Caco-2 (cell line): ENCODE measurements around the gene ENTPD2. TPM values are rescaled to one million over a fixed set of nuclear protein-coding genes. Genes with fewer than 3 reads are reported as not detected.

Experiments
- Bru-seq: library from RNA; stranded (reverse); fragments of 400-500 nt; gene quantifications from one replicate; lab custom pipeline; 2021; lab: Mats Ljungman, UMichigan
- BruChase-seq, 2 experiments: library from RNA; stranded (reverse); fragments of 400-500 nt; gene quantifications; one replicate each; lab custom pipeline; 2021; lab: Mats Ljungman, UMichigan
- BruUV-seq: library from RNA; stranded (reverse); fragments of 400-500 nt; replicated peaks from 2 replicates; lab custom pipeline; 2021; lab: Mats Ljungman, UMichigan
- CTCF ChIA-PET: fragments of 300-600 bp; sonication (Branson Sonifier 250); formaldehyde crosslinking; loops from one replicate; lab custom pipeline; 2022; ENCODE audit warnings: antibody characterized with exemption; lab: Charles Lee
- POLR2A ChIA-PET: fragments of 300-600 bp; sonication (Branson Sonifier 250); formaldehyde crosslinking; loops from one replicate; lab custom pipeline; 2022; ENCODE audit warnings: antibody characterized with exemption; lab: Charles Lee
- DNase-seq, 2 experiments: peaks; one replicate each; pipeline versions ENCODE4 v3.0.0 to v3.0.0-alpha.2; 2020 to 2022
- H3K27me3 ChIP-seq: replicated peaks from 2 replicates; pipeline ENCODE4 v1.6.0; 2011; ENCODE audit warnings: low read length; ENCODE audit not compliant: control insufficient read depth, insufficient read depth
- H3K36me3 ChIP-seq: 2 replicates; pipeline ENCODE4 v1.5.1; 2011; ENCODE audit warnings: low read length; ENCODE audit not compliant: control insufficient read depth, insufficient read depth
- H3K4me1 ChIP-seq: fragments of 250-450 bp; sonication (Bioruptor Pico); 2 replicates; pipeline ENCODE4 v1.5.1; 2020; ENCODE audit warnings: mild to moderate bottlenecking
- H3K4me3 ChIP-seq: 2 replicates; pipeline ENCODE4 v1.5.1; 2011; ENCODE audit warnings: low read depth, mild to moderate bottlenecking, control low read depth, low read length
- H3K9me3 ChIP-seq: fragments of 250-450 bp; sonication (Bioruptor Pico); 2 replicates; pipeline ENCODE4 v1.5.1; 2020; ENCODE audit warnings: mild to moderate bottlenecking, moderate library complexity
- H3K27ac Mint-ChIP-seq: one replicate; pipeline ENCODE4 v1.8.0; 2022; ENCODE audit warnings: mixed read lengths; ENCODE audit not compliant: unreplicated experiment
- H3K27me3 Mint-ChIP-seq: one replicate; pipeline ENCODE4 v1.8.0; 2022; ENCODE audit warnings: mixed read lengths; ENCODE audit not compliant: insufficient read depth, unreplicated experiment
- H3K36me3 Mint-ChIP-seq: one replicate; pipeline ENCODE4 v1.8.0; 2022; ENCODE audit warnings: mild to moderate bottlenecking, mixed read lengths; ENCODE audit not compliant: insufficient read depth, unreplicated experiment
- H3K4me1 Mint-ChIP-seq: one replicate; pipeline ENCODE4 v1.8.0; 2022; ENCODE audit warnings: low read depth, mixed read lengths; ENCODE audit not compliant: unreplicated experiment
- H3K4me3 Mint-ChIP-seq: one replicate; pipeline ENCODE4 v1.8.0; 2022; ENCODE audit warnings: mild to moderate bottlenecking, moderate library complexity, mixed read lengths; ENCODE audit not compliant: unreplicated experiment
- H3K9me3 Mint-ChIP-seq: one replicate; pipeline ENCODE4 v1.8.0; 2022; ENCODE audit warnings: mixed read lengths; ENCODE audit not compliant: unreplicated experiment
- intact Hi-C: fragments of 100-400 bp; cut with micrococcal nuclease; formaldehyde crosslinking; loops from one replicate; pipeline ENCODE4 v1.10.0; 2022; ENCODE audit not compliant: unreplicated experiment
- long read RNA-seq: library from polyadenylated mRNA; stranded (forward); transcript quantifications from one replicate; pipeline ENCODE4 v2.0.0, GENCODE V29; 2022
- total RNA-seq: library from RNA; stranded (reverse); gene quantifications from 2 replicates; pipeline ENCODE4 v1.2.3, GENCODE V29; 2022
- TF ChIP-seq, protein P1 (sequence below), 2 experiments: fragments of 200-600 bp in 1 of 2; IDR thresholded peaks; 1 replicate in 1 of 2; 2 replicates in 1 of 2; pipeline versions ENCODE4 v1.5.1 to v1.8.0; 2011 to 2022; ENCODE audit warnings: antibody characterized with exemption in 1 of 2, control low read depth in 1 of 2, inconsistent platforms in 1 of 2, low read depth in 1 of 2, low read length in 1 of 2, mild to moderate bottlenecking in 1 of 2, moderate library complexity in 1 of 2; ENCODE audit not compliant: insufficient read depth in 1 of 2, severe bottlenecking in 1 of 2, unreplicated experiment in 1 of 2

The ENTPD2 gene
- total RNA-seq (2.9 and 3.4 TPM in 2 replicates), Bru-seq, nascent RNA (percentile 20 among the genes with signal in this experiment), BruChase-seq, experiment 1, labeled RNA remaining after a 2-hour chase (percentile 25 among the genes with signal in this experiment), BruChase-seq, experiment 2, labeled RNA remaining after a 6-hour chase (percentile 36 among the genes with signal in this experiment)
- long read RNA-seq: 0 reads

DNA sequence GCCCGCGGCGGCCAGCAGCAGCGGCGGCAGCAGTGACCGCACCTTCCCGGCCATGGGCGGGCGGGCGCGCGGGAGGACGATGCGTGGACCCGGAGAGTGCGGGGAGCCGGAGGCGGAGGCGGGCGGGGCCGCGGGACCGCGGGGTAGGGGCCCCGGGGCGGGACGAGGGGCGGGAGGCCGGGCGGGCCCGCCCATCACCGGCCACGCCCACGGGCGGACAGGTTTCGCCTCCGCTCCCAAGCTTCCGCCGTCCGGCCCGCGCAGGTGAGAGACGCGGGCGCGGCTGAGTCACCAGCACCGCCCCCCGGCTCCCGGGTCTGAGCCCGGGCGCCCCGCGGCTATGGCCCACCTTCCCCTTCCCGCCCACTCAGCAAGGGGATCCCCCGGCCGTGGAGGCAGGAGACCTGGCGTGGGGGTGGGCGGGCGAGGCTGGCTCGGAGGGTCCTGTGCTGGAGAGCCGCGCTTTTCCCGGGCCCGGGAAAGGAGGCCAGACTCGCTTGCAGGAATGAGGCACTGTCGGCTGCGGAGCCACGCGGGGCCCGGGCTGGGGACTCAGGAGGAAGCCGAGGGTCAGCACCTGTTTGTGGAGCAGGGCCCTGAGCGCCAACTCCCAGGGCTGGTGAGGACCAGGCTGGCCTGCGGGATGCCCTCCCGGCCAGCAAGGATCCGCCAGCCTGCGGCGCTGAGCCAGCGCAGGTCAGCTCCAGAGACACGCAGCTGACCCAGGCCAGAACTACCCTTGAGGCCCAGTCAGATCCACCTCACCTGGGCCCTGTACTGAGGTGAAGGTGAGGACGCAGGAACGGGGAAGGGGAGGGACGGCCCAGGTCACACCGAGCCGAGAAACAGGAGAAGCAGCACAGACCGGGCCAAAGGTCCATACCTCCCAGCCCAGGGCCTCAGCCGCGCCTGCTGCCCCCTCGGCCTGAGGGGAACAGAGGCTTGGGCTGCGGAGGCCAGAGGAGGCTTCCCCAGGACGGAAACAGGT is at the start of gene ENTPD2:
ENTPD2 (minus strand) TSS at position 118 of the 988 bp plus-strand sequence; CDS start at position 54, 64 bp downstream.
- Mint-ChIP-seq H3K36me3 (peaks cover 4% of the 10 kb centered on the region), H3K27ac (peak within 1 kb of the TSS; percentile 30), H3K4me1 (peaks cover 6% of the 10 kb centered on the region), H3K4me3 (peak within 1 kb of the TSS; percentile 66), H3K9me3 (no peaks in the 10 kb centered on the region), H3K27me3 (no peaks in the 10 kb centered on the region)
- BruUV-seq: no TSS peak
- no peaks in the 10 kb centered on the region for H3K36me3 ChIP-seq
- CTCF ChIA-PET: interaction anchor here (0.7 to 2.8 kb wide), 5 partner anchors 8 to 25 kb away, joined by 3 to 24 read pairs (median 3); partner anchors contain the start of gene NPDC1
- POLR2A ChIA-PET: interaction anchor here (1.3 kb wide), 1 partner anchor 16 kb away, joined by 9 read pairs; the partner anchor contains the start of gene SAPCD2
- H3K27me3 ChIP-seq: no peaks in the 10 kb centered on the region
- H3K4me1 ChIP-seq: peaks cover 18% of the 10 kb centered on the region
- peak; percentile 73 to 85 for DNase-seq
- no peaks in the 10 kb centered on the region for H3K9me3 ChIP-seq
- intact Hi-C loops: no loop called here
- H3K4me3 ChIP-seq: peak within 1 kb of the TSS; percentile 51
- TF ChIP-seq, protein P1, sequence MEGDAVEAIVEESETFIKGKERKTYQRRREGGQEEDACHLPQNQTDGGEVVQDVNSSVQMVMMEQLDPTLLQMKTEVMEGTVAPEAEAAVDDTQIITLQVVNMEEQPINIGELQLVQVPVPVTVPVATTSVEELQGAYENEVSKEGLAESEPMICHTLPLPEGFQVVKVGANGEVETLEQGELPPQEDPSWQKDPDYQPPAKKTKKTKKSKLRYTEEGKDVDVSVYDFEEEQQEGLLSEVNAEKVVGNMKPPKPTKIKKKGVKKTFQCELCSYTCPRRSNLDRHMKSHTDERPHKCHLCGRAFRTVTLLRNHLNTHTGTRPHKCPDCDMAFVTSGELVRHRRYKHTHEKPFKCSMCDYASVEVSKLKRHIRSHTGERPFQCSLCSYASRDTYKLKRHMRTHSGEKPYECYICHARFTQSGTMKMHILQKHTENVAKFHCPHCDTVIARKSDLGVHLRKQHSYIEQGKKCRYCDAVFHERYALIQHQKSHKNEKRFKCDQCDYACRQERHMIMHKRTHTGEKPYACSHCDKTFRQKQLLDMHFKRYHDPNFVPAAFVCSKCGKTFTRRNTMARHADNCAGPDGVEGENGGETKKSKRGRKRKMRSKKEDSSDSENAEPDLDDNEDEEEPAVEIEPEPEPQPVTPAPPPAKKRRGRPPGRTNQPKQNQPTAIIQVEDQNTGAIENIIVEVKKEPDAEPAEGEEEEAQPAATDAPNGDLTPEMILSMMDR (IDR thresholded peaks at IDR 0.05; ENCODE audit: insufficient read depth in 1 of 2, low read depth in 1 of 2, low read length in 1 of 2, severe bottlenecking in 1 of 2, unreplicated experiment in 1 of 2): no peak

DNA sequence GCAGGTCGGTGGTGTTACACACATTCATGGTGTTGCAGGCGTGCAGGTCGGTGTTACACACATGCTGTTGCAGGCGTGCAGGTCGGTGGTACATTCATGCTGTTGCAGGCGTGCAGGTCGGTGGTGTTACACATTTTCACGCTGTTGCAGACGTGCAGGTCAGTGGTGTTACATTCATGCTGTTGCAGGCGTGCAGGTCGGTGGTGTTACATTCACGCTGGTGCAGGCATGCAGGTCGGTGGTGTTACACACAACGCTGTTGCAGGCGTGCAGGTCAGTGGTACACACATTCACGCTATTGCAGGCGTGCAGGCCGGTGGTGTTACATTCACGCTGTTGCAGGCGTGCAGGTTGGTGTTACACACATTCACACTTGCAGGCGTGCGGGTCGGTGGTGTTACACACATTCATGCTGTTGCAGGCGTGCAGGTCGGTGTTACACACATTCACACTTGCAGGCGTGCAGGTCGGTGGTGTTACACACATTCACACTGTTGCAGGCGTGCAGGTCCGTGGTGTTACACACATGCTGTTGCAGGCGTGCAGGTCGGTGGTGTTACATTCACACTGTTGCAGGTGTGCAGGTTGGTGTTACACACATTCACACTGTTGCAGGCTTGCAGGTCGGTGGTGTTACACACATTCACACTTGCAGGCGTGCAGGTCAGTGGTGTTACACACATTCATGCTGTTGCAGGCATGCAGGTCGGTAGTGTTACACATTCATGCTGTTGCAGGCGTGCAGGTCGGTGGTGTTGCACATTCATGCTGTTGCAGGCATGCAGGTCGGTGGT is 49.5 kb upstream of the ENTPD2 start:
- intact Hi-C loops: no loop called here
- no peak overlapping the region for H3K27ac Mint-ChIP-seq
- TF ChIP-seq, protein P1 (IDR thresholded peaks at IDR 0.05; ENCODE audit: insufficient read depth in 1 of 2, low read depth in 1 of 2, low read length in 1 of 2, severe bottlenecking in 1 of 2, unreplicated experiment in 1 of 2): no peak
- no peaks in the 10 kb centered on the region for H3K4me1 Mint-ChIP-seq
- no TSS peak for BruUV-seq
- no peaks in the 10 kb centered on the region for H3K27me3 Mint-ChIP-seq
- DNase-seq: no peak
- no peaks in the 10 kb centered on the region for H3K9me3 Mint-ChIP-seq
- peaks cover 7% of the 10 kb centered on the region for H3K36me3 Mint-ChIP-seq
- Histone ChIP-seq H3K4me3 (no peak overlapping the region), H3K9me3 (no peaks in the 10 kb centered on the region), H3K4me1 (no peaks in the 10 kb centered on the region), H3K36me3 (peaks cover 25% of the 10 kb centered on the region), H3K27me3 (no peaks in the 10 kb centered on the region)
- H3K4me3 Mint-ChIP-seq: no peak overlapping the region
- POLR2A ChIA-PET: no interaction called here
- CTCF ChIA-PET: interaction anchor here (0.5 kb wide), 1 partner anchor 20 kb away, joined by 3 read pairs; no protein-coding TSS in a partner anchor
